GM21515 (cell line): ENCODE data around the gene KHDRBS1.
"Not testable (repeated sequence)": the region's sequence is repeated elsewhere in the genome, so short reads cannot be mapped to it uniquely, and the experiment has no call there.

Experiments
- ATAC-seq: cut with Tn5 transposase; IDR thresholded peaks from one replicate; pipeline ENCODE4 v1.9.1; 2021; ENCODE audit not compliant: unreplicated experiment

The KHDRBS1 gene

DNA sequence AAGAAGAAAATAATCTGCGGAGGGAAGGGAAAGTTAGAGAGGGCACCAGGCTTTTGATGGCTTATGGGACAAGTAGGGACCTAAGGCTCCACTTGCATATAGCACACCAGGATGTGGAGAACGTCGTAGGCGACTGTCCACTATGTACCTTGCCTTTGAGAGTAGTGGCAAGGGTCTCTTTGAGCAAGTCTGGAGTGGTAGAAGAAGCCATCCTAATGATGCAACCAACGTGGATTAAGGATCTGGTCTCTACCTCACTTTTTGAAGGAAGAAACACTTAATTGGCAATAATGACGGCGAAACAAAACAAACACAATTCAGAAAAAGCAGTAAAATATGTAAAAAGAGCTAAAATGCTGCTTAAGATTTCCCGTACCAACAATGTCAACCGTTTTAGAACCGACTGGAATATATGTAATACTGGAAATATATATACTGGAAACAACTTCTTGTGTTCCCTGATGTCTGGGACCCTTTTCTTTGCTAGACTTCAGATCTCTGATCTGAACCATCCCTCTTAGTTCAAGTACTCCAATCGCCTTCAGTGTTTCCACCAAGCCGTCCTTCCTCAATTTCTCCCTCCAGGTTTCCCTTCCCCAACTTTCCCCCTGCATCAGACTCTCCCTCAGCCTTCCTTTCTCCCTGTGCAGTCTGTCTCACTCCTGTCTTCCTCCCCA lies 821 bp upstream of the KHDRBS1 start:
- no peak for ATAC-seq

DNA sequence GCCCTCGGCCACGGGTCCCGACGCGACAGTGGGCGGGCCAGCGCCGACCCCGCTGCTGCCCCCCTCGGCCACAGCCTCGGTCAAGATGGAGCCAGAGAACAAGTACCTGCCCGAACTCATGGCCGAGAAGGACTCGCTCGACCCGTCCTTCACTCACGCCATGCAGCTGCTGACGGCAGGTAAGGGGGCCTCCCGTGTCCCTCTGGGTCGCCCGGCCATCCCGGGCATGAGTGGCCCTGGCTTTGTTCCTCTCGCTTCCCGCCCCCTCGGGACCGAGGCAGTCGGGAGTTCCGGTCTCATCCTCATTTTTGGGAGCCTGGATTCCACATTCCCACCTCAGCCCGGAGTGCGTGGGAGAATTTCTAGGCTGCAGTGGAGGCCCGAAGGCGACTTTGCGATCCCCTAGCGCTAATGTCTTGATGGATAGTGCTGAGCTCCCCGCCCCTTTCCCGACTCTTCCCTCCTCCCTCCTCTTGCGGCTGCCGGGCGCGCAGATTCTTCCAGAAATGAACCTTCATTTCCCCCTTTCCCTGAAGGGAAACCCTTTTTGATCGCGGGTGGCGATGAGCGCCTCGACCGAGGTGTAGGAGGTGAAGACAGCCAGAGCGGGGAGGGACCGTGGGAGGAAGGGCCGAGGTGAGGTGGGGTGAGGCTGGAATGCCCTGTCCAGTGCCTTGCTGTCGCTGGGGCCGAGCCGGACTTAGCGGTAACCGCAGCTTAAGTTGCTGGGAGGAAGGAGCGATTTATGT lies 705 bp downstream of the KHDRBS1 start:
- peak; percentile 23 for ATAC-seq

DNA sequence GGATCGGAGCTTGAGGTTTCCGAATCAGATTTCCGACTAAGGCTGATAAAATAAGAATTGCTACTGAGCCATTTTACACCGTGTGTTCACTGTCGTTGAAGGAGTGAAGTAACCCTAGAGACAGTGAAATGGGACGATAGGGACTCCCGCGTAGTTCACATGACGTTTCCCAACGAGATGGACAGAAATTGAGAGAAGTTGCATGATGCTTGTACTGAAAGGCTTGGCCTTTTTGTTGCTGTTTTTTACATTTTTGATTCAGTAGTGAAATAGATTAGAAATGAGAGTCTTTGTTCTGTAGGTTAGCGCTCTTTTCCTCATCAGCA lies 1.2 kb downstream of the KHDRBS1 start:
- ATAC-seq, result no peak

DNA sequence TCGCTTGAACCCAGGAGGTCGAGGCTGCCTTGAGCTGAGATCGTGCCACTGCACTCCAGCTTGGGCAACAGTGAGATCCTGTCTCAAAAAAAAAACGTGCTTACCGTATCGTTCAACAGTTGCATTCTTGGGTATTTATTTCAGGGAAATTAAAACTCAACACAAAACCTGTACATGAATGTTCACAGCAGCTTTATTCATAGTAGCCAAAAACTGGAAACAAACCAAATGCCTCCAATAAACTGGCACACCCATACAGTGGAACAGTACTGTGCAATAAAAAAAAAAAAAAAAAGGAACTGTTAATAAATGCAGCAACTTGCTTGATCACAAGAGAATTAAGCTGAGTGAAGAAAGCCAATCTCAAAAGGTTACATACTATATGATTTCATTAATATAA lies 6.7 kb downstream of the KHDRBS1 start:
- ATAC-seq, result no peak

GRCh38 chr1:32021574-32022018 lies 7.9 kb downstream of the KHDRBS1 start:
- ATAC-seq, result not testable (repeated sequence)

DNA sequence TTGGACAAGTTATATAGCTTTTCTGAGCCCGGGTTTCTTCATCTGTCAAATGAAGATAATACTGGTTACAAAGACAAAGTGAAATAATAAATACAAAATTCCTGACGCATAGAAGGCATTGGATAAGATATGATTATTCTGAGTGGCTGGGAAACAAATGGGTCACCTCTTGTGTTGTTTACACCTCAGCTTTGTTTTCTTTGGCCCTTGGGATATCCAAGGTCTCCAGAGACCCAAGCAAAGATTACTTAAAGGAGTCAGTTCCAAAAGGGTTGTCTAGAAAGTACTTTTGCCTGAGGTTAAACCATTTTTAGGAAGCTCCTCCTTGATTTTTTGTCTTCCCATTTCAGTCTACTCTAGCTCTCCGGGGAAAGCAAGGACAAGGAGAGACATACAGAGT lies 9.7 kb downstream of the KHDRBS1 start:
- ATAC-seq, result no peak

GRCh38 chr1:32025515-32025914 lies 11.8 kb downstream of the KHDRBS1 start:
- ATAC-seq, result no peak

DNA sequence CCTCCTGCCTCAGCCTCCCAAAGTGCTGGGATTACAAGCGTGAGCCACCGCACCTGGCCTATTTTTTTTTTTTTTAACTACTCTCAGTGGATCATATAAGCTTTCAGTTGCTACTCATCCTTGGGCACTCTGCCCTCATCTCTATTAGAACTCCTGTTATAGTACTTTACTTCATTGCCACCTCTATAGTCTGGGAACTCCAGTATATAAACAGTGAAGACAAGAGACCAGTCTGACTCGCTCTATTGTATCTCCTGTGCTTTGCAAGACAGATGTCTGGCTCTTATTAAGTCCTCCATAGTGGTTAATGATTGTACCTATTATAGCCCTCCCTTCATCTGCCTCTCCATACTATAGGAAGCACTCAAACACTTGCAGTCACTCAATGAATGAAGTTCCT lies 15.1 kb downstream of the KHDRBS1 start:
- ATAC-seq, result no peak

DNA sequence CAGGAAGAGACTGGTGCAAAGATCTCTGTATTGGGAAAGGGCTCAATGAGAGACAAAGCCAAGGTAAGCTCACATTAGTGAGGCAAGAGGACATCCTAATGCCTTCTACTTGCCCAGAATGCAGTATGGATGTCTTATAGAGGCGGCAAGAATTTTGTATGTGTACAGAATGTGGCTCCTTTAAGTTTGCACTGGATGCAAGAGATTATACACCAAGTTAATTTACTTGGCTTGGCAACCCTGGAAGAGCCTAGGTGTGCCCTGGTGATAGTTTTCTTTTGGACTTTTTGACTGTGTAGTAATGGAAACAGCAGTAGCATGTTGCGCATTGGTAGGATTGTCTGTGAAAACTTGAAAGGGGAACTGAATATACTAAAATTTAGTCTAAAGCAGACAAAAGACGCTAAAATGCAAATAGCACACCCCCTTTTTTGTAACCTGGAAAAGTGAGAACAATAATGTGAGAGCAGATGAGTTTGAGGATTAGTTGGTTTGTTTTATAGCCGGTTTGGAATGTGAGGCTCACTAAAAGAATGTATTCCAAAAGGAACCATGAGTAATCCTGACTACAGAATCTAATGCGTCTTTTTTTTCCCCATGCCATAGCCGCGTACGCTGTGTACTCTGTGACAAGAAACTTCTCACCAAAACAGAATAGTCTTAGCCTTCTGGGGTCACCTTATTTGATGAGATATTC lies 18.1 kb downstream of the KHDRBS1 start:
- ATAC-seq, result no peak

DNA sequence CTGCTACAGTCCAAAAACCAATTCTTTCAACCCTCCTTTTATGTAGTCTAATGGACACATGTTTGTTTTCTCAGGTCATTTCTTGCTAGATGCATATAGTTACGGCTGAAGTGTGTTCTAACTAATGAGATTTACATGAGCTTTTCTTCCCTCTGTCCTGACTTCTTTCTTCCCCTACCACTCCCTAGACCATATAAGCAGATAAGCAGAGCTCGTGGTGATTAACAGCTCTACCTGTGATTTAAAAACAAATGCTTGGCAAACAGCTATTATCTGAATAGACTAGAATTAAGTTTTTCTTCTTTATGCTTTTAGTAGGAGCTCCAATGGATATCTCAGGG lies 18.6 kb downstream of the KHDRBS1 start:
- ATAC-seq, result no peak

GRCh38 chr1:32035119-32035518 lies 21.5 kb downstream of the KHDRBS1 start:
- no peak for ATAC-seq

DNA sequence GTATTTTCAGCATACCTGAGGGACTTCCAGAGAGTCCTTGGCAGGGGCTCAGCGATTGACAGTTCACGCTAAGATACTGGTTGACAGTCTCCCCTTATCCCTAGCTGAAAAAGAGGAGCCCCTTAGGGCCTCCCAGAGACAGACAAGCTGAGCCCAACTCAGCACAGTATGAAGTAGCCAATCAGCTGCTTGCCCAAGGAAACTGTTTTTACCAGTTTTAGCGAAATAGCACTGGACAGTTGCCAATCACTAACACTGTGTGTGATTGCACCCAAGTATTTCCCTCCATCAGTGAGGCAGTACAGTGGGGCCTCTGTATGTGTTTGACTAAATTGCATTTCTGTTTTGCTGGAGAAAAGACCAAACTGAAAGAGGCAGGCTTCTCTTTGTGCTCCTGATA lies 27.0 kb downstream of the KHDRBS1 start:
- no peak for ATAC-seq

DNA sequence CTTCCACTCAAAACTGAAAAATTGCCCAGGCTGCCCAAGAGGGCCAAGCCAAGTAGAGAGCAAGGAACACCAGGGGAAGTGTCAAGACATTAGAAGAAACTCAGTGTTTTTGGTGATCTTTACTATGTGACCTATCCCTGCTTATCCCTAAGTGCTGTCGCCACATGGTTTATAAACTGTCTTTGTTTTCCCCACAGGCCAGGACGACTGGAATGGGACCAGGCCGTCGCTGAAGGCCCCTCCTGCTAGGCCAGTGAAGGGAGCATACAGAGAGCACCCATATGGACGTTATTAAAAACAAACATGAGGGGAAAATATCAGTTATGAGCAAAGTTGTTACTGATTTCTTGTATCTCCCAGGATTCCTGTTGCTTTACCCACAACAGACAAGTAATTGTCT lies 28.7 kb downstream of the KHDRBS1 start:
- ATAC-seq, result no peak

DNA sequence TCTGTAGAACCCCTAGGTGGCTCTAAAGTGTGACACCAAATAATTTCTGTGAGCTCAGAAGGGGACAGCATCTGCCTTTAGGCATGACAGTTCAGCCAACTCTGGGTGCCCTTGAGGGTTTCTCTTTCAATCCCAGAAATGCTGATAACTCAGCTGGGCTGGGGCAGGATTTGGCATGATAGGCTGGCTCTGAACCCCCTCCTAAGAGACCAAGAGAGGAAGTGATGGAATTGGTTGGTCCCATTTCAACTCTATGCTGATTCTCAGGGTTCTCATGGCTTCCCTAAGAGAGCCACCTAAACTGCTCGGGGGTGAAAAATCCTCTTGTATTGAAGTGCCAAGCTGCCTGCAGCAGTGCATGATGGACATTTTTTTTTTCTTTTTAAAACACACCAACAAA lies 30.6 kb downstream of the KHDRBS1 start:
- ATAC-seq, result no peak

DNA sequence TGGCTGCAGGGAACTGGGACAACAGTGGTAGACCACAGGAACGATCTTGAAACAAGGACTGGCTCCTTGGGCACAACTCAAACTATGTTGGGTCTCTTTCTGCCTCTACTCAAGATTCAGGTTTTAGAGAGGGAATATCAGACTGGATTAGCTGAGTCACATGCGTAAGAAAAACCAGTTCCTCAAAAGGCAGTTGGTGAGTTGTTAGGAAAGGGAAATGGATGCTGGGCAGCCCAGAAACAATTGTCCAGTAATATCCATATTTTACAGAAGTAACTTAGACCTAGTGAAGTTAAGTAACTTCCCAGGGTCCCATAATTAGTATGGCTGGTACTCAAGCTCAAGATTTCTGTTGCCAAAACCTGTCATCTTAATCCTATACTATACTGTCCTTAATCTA lies 32.1 kb downstream of the KHDRBS1 start:
- no peak for ATAC-seq

- ATAC-seq, result no peak
These were observed 34.0 kb downstream of the KHDRBS1 start for GRCh38 chr1:32047701-32048100.

DNA sequence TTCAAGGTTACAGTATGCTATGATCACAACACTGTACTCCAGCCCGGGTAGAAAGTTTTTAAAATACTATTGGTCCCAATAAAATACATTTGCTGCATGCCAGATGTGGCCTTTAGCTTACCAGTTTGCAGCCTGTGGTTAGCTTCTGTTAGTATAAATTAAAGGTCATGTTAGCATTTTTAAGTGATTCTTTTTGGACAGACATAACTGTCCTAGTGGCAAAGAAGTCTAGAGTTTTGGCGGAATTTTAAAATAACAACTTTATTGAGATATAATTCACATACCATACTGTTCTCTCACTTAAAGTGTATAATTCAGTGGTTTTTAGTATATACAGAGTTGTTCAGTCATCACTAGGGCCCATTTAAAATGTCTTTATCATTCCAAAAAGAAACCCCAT lies 34.8 kb downstream of the KHDRBS1 start:
- no peak for ATAC-seq

DNA sequence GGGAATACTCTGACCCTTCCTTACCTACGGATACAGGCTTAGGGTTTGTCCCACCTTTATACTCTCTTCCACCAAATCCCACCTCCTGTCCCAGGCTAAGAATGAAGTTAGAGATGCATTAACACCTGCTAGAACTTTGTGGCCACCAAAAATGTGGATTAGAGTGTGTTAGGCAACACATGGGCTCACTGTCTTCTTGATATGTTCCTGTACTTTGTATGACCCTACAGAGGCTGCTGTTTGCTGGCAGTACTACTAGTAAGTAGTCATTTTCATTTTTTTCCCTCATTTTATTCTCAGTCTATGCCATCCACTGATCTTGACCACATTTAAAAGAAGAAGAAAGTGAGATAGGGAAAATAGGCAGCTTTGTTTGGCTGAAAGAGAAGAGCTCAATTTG lies 38.0 kb downstream of the KHDRBS1 start:
- ATAC-seq, result no peak

DNA sequence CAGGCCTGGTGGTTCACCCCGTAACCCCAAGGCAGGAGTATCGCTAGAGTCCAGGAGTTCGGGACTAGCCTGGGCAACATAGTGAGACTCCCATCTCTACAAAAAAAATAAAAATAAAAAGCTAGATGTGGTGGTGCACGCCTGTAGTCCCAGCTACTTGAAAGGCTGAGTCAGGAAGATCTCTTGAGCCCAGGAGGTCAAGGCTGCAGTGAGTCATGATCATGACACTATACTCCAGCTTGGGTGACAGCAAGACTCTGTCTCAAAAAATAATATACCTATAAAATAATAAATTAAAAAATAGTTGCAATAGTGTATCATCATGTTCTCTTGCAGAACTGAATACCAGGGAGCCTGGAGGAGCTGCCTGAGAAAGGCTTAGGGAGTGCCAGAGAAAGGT lies 39.2 kb downstream of the KHDRBS1 start:
- no peak for ATAC-seq

- ATAC-seq, result no peak
These were observed 41.7 kb downstream of the KHDRBS1 start for GRCh38 chr1:32055416-32055815.

DNA sequence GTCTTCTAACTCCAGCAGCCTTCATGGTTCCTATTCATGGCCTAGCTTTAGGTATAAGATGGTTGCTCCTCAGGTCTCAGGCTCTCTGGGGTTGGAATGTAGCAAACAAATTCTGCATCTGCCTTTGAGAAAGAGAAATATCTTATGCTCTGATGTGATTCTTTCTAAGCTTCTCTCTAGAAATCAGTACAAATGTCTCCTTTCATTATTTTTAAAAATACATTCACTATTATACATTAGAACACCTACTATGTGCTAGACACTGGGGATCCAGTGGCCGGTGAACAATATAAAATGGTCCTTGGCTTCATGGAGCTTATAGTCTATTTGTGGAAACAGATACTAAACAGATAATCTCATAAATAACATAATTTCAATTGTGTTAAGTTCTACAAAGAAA lies 42.9 kb downstream of the KHDRBS1 start:
- ATAC-seq, result no peak

DNA sequence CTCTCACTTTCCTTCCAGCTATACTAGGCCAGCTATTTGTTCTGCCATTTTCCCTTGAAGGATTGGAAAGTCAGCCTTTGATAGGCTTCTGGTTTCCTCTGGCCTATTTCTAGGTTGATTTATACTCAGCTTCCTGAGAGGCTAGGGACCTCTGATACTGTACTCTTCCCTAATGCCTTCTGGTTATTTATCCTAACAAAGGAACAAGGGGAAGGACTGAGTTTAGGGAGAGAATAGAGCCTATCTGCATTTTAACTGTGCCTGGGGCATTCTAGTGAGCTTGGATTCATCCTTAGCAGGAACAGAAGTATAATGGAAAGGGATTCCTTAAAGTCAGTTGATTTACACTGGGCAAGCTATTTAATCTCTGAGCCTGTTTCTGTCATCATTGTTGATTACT lies 47.2 kb downstream of the KHDRBS1 start:
- no peak for ATAC-seq
